Inflammatory macrophage treated with lipopolysaccharide for 1 hour (primary cell): ENCODE data around the gene CCL4.
"Not testable (repeated sequence)": the region's sequence is repeated elsewhere in the genome, so short reads cannot be mapped to it uniquely, and the experiment has no call there.

Experiments used
- DNase-seq, 2 donors: peaks; one replicate each; pipeline ENCODE4 v3.0.0-alpha.2; 2020 to 2022

CCL4 gene

DNA sequence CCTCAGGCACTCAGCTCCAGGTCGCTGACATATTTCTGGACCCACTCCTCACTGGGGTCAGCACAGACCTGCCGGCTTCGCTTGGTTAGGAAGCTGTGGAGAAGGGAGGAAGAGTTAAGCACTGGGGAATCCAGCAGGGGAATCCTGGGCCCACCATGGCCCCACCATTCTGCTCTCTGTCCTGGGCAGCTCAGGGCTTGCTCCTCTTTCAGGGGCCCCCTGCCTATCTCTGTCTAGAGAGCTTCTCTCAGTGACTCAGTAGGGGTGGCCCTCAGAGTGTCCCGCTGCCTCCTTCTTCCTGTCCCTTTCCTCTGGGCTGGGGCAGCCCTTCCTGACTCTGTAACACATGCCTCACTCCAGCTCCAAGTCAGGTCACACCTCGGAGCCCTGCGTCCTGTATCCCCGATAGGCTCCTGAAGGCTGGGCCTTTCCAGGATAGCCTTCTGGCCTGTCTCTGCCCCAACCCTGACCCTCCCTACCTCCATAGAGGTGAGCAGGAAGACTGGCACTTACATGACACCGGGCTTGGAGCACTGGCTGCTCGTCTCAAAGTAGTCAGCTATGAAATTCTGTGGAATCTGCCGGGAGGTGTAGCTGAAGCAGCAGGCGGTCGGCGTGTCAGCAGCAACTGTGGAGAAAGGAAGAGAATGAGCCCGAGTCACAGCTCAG is 14.8 kb upstream of the CCL4 start:
- peak; percentile 81 to 94 for DNase-seq

DNA sequence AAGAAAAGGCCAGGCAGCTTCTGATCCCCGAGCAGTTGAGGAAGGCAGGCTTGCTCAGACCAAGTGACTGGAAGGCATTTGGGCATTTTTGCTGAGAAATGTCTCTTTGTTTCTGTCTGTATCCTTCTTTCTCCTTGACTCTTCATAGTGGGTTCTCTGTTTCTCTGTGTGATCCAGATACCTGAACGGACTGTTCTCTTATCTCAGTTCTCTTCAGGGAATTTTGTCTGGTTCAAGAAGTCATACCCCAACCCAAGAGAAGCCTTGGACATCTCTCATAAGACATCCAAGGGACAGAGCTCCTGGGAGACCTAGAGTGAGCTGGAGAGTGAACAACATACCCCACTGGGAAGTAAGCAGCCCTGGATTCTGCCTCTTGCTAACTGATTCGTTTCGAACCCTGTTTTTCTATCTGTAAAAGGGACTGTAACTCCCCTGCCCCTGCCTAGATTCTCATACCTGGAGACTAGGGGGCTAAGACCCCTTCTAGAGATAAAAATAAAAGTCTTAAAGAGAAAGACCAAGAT is 14.2 kb upstream of the CCL4 start:
- peak; percentile 54 to 91 for DNase-seq

DNA sequence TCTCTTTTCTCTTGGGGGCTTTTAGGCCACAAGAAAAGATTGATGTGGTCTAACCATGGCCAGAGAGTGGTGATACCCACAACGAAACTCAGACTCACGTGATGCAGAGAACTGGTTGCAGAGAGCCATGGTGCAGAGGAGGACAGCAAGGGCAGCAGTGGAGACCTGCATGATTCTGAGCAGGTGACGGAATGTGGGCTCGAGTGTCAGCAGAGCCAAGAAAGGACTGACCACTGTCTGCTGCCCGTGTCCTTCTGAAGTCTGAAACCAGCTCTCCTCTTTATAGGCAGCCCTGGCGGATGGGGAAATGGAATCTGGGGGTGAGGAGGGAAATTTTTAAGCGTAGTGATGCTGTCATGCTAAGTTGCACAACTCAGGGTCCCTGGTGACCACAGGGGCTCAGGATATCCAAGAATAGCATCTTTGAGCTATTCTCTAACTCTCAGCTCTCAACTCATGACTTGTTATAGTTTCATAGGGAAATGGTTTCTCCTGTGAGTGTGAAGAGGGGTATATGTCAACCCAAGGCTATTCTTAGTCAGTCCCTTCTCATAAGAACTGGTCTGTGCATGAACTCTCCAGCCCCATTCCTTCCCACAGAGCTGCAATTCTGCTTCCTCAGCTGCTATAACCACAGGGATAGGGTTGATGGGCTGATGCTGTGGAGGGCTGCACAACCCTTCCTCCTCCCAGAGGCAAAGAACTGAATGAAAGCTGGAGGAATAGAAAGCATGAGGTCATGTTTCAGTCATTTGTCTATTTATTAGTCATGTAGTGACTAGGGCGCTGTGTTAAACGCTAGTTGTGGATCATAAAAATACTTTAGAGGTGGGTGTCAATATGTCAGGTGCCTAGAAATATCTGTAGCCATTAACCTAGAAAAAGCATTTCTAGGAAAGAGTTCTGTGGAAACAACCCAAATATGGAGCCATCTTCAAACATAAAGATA is 13.5 kb upstream of the CCL4 start, which contains the start of gene CCL3:
Gene CCL3, minus strand, starts transcription at position 256 of the 949 bp plus-strand sequence. Its CDS starts 85 bp downstream, at position 171.
- peak; percentile 99 to 100 for DNase-seq

DNA sequence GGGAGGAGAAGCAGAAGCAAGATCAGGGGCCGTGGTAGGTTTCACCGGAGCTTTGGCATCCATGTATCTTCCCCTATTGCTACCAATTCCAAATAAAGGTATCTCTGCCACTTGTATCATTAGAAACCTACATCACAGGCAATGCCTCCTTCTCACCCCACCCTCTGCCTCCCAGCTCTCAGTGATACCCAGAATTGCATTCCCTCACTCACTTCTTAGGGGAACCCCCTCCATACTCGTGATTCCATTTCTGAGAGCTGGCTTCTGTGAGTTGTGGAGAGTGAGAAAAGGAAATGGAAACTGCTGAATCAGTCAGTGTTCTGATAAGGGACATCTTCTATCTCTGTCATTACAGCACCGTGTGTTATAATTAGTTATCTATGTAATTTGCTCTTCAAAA is 11.4 kb upstream of the CCL4 start:
- peak; percentile 95 for DNase-seq

DNA sequence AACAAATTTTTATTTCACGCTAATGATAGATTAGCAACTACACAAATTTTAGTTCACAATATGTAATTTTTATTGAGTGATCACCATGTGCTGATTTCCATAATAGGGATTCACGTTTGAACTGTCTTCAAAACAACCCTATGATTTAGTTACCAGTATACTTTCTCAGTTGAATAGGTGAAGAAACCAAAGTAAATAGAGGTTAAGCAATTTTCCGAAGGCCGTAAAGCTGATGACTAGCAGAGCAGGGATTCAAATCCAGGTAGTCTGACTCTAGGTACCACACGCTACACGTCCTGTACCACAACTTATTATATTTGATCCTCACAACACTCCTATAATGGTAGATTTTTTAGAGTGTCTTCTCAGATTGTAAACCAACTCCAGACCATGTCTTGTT is 10.9 kb upstream of the CCL4 start:
- not testable (repeated sequence) for DNase-seq

DNA sequence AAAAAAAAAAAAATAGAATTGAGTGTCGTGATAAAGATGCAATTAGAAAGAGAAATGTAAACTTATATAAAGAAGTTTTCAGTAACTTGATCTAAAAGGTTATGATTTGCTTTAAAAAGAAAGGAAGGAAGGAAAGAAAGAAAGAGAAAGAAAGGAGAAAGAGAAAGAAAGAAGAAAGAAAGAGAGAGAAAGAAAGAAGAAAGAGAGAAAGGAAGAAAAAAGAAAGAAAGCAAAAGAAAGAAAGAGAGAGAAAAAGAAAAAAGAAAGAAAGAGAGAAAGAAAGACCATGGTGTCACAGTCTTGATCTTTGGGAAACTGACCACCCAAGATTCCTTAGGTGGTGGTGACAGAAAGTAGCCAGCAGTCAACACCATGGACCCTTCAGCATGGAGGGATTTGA is 9.4 kb upstream of the CCL4 start:
- no peak for DNase-seq

DNA sequence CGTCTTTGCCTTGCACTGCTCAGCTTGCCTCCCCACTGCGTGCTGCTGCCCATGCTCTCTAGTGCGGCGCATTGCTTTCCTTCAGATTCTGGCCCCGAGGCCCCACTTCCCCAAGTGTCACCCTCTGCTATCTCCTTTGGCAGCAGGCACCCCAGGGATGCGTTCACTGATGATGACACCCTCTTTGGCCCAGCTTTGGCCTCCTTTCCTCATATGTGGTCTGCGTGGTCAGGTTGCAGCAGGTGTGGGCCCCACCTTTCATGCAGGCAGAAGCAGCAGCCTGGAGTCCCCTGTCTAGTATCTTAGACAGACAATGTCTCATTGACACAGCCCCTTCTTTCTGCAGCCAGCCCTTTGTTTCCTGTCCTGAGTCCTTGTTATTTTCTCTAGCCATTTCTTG is 8.9 kb upstream of the CCL4 start:
- DNase-seq: no peak

DNA sequence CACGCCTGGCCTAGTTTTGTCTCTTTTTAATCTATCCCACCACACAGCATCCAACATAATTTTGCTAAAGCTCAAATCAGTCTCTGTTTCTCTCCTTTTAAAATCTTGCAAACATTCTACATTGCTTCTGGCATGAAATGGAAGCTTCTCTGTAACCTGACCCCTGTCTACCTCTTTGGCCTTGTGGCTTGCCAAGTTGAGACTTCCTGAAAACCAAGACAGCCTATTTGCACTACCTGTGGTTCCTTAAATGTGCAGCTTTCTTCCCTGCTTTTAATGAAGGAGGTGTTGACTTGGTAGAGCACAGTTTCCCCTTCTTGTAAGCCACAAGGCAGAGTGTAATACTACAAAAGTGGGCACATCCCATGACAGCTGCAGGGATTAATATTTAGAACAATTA is 7.6 kb upstream of the CCL4 start:
- no peak for DNase-seq

DNA sequence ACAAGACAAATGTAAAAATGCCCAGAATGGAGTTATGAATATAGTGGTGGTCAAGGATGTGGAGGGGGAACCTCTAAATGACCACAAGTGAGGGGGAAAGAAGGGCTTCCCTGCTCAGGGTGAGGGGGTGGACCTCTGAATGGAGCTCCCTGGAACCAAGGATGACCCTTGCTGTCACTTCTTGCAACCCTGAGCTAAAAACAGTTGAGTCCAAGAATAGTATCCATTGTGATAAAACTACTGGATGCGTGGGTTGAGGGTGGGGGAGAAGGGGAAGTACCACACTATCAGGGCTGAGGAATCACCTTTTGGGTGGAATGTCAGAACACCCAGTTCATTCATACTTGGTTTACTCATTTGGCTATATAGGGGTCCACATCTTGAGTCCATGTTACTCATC is 4.6 kb upstream of the CCL4 start:
- peak; percentile 45 to 69 for DNase-seq

DNA sequence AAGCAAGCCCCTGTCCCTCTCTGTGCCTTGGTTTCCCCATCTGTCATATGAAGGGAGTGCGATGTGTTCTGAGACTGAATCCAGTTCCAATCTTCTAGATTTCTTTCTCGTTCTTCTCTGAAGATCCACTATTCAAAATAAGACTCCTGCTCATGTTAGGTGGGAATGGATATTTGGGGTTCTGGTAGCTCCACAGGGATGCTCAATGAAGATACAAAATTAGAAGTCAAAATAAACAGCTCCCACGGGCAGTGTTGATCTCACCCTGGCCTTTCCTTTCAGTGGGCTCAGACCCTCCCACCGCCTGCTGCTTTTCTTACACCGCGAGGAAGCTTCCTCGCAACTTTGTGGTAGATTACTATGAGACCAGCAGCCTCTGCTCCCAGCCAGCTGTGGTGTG is 619 bp downstream of the CCL4 start:
- peak in 1 of 2 donors; percentile 64 for DNase-seq

DNA sequence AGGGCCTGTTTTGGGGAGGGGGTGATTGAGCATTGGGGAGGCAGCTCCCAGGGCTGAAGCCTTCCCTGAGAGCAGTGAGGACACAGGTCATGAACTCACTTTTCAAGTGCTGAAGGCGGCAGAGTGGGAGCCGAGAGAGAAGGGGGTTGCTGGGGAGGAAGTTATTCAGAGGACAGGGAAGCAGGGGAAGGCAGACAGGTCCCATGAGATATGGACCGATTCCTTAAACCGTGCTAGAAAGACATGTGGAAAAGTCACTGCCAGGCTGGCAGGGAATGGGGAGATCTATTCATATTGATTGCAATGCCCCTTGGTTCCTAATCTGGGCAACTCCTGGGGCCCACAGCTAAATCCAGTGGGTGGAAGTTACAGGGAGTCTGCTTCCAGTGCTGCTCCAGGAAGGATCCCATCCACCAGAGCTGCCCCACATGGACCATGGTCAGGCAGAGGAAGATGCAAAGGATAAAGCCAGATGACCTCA is 1.1 kb downstream of the CCL4 start:
- DNase-seq: peak; percentile 69 to 89

DNA sequence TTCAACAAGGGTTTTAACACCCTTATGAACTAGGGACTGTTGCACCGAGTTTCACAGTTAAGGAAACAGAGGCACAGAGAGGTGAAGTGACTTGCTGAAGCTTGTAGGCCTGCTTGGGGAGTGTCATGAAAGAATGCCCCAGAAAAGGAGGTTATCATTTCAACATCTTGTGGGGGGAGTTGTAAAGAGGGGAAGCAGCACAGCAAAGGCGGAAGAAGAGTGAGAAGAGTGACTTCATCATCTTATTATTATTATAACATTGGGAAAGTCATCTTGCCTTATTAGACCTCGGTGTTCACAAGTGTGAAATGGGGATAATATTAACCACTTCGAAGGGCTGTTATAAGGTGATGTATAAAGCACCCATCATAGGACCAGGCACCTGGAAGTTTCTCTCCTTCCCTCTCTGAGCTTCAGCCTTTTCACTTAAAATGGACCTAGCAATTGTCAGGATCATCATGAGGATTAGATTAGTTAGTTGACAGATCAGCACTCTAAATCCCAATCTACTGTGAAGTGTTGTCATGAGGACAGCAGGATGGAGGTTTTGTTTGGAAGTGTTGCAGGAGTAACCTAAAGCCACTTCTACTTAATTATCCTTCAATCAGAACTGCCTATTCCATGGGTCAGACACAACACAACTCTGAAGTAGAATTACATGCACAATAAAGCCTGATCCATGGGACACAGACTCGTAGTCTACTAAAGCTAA is 2.3 kb downstream of the CCL4 start:
- peak; percentile 84 to 95 for DNase-seq

DNA sequence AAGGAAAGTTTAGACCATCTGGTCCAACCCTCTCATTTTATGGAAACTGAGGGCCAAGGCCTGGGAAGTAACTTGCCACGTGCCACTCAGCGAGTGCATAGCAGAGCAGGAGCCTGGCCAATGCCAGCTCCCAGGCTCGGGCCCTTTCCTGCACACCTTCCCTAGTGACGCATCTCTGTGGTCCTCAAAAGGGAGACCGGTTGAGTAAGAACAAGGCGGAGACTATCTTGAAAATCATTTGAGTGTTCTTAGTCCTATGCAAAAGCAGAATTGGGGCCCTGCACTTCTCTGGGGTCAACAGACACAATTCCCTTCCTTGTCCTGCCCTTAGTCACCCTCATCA is 2.8 kb downstream of the CCL4 start:
- peak; percentile 70 to 80 for DNase-seq

DNA sequence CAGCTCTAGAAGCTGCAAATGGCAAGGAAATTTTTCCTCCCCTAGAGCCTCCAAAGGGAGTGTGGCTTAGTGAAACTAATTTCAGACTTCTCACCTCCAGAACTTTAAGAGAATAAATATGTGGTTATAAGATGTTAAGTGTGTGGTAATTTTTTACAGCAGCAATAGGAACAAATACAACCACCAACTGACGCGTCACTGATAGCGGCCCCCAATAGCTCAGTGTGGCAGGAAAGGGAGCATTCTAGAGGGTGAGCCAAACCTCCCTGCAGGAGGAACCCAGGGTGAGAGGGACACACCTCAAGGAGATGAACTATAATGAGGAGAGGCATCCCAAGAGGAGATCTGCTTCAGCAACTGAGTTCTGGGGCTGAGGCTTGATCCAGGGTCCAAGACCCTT is 4.0 kb downstream of the CCL4 start:
- DNase-seq: no peak

DNA sequence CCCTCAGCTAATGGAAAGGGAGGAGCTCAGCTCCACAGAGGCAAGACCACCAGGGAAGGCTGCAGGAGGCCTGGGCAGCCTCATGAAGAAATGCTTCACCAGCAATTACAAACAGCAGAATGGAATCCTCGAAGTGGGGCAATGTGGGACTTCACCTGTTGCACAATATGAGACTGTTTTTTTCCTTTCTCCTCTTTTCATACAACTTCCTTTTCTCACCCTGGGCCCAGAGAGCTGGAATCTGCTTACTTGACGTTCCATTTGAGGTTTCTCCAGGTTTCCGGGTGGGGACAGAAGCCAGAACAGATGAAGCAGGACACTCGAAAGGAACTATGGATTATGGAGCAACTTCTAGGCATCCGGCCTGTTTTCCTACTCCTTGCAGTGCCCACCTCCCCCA is 4.6 kb downstream of the CCL4 start:
- peak; percentile 82 to 86 for DNase-seq

DNA sequence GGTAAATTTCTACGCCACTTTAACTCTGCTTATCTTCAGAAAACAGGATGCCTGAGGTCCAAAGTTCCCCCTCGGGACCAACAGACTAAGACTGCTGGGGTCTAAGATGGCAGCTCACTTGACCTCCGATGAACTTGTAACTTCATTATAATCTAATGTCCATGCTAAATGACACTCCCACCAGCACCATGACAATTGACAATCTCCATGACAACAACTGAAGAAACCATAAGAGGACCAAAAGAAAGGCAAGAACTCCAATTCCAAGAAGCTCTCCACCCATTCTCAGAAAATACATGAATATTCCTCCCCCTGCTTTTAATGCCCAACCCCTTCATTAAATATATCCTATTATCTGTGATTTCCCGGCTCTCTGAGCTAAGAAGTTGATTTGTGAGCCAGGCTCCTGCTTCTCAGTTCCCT is 7.5 kb downstream of the CCL4 start:
- DNase-seq: no peak

DNA sequence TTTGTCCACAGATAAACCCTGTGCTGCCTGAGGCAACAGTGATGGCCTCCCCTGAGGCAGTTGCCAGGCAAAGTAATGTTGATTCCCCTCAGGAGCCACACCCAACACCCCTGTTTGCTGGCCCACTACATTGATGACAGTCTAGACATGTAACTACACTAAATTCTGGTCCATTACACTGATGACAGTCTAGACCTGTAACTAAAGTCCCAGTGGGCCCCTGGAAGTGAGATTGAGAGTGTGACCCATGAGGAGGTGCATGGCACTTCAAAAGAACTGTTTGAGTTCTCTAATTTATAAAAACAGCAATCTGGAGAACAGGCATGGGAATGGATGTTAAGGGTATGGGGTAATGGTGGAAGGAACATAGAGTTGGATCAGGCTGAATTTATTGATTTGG is 8.9 kb downstream of the CCL4 start:
- DNase-seq: no peak

DNA sequence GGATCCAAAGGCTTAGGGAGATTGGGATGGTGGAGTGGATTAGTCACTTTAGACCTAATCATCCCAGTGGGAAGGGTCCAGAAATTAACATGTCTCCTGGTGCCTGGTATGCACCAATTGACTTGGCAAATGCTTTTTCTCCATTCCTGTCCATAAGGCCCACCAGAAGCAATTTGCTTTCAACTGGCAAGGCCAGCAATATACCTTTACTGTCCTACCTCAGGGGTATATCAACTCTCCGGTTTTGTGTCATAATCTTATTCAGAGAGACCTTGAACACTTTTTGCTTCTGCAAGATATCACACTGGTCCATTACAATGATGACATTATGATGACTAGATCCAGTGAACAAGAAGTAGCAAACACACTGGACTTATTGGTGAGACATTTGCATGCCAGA is 9.5 kb downstream of the CCL4 start:
- not testable (repeated sequence) for DNase-seq

DNA sequence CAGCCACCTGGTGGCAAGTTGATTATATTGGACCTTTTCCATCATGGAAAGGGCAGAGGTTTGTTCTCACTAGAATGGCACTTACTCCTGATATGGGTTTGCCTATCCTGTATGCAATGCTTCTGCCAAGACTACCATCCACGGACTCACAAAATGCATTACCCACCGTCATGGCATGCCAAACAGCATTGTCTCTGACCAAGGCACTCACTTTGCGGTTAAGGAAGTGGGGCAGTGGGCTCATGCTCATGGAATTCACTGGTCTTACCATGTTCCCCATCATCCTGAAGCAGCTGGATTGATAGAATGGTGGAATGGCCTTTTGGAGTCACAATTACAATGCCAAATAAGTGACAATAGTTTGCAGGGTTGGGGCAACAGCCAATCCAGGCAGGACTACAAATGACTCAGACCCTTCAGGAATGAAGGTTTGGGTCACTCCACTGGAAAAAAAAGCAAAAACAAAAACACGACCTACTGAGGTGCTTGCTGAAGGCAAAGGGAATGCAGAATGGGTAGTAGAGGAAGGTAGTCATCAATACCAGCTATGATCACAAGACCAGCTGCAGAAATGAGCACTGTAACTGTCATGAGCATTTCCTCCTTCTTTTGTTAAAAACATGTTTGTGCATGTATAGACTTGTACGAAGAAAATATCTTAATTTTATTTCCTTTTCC is 11.5 kb downstream of the CCL4 start:
- DNase-seq: not testable (repeated sequence)

DNA sequence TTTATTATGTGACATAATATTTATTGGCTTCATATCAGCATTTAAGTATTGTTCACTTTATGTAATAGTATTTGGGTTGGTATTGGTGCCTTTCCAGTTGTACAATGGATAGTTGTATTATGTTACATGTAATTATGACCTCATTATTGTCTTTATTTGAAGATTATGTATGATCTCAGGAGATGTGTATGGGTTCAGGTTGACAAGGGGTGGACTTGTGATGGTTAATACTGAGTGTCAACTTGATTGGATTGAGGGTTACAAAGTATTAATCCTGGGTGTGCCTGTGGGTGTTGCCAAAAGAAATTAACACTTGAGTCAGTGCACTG is 12.0 kb downstream of the CCL4 start:
- not testable (repeated sequence) for DNase-seq

DNA sequence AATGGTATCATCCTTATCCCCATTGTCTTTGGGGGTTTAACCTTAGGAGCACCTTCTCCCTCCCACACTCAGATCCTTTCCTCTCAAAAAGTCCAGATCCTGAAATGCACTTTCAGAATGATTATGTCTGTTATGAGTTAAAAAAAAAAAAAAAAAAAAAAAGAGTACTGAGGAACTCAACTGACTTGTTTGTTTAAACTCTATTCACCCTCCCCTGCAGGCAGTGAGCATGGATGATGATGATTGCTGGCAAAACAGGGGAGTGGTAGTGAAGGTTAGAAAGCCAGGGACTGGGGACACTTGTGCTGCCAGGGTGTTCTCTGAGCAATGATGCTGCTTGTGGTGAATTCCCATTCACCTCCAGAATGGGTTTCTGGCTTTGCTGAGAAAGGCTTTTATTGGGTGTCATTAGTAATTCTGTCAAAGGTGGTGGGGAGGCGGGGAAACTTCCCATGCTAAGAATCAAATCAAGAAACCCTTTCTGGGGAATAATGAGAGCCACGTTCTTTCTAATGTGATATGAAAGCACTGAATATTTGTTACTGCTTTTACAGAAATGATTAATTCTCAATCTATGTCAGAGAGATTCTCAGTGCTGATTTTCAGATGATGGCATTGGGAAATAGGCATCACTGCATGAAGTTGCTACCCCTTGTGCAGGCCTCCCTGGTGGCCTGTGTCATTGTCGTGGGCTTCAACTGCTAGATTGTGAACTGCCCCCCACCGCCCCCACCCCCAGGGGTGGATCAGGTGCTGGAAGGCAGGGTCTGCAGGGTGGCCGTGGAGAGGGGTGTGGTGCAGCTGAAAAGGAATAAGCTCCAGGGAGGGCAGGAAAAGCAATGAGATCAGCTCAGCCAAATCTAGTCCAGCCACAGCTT is 14.1 kb downstream of the CCL4 start:
- DNase-seq: peak; percentile 42 to 60
